ENCODE measurements around the gene TTC7B.

Gene TTC7B

DNA sequence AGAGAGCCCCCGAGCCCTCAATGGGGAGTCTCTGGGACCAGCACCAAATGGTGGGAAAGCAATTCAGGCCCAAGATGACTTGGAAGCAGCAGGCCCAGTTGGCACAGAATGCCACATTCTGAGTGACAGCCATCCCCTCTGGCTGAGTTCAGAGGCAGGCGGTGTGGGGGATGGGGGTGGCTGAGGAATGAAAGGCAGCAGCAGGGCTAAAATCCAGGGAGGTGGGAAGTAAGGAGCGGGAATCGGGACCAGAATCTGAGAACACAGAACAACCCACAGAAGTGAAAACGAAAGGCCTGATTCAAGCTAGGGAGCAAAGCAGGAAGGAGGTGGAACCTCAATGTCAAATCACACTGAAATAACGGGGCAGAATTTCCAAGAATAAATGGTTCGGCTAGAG lies 248.2 kb downstream of the TTC7B start:
- TF ChIP-seq, protein P1, sequence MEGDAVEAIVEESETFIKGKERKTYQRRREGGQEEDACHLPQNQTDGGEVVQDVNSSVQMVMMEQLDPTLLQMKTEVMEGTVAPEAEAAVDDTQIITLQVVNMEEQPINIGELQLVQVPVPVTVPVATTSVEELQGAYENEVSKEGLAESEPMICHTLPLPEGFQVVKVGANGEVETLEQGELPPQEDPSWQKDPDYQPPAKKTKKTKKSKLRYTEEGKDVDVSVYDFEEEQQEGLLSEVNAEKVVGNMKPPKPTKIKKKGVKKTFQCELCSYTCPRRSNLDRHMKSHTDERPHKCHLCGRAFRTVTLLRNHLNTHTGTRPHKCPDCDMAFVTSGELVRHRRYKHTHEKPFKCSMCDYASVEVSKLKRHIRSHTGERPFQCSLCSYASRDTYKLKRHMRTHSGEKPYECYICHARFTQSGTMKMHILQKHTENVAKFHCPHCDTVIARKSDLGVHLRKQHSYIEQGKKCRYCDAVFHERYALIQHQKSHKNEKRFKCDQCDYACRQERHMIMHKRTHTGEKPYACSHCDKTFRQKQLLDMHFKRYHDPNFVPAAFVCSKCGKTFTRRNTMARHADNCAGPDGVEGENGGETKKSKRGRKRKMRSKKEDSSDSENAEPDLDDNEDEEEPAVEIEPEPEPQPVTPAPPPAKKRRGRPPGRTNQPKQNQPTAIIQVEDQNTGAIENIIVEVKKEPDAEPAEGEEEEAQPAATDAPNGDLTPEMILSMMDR (IDR thresholded peaks at IDR 0.05): no peak

- TF ChIP-seq, protein P1 (IDR thresholded peaks at IDR 0.05): no peak
These were observed 249.0 kb downstream of the TTC7B start for GRCh38 chr14:90567191-90567590.

- TF ChIP-seq, protein P1 (IDR thresholded peaks at IDR 0.05): no peak
These were observed 249.7 kb downstream of the TTC7B start for GRCh38 chr14:90566481-90566880.

- TF ChIP-seq, protein P1 (IDR thresholded peaks at IDR 0.05): no peak
These were observed 251.7 kb downstream of the TTC7B start for GRCh38 chr14:90564496-90564895.

DNA sequence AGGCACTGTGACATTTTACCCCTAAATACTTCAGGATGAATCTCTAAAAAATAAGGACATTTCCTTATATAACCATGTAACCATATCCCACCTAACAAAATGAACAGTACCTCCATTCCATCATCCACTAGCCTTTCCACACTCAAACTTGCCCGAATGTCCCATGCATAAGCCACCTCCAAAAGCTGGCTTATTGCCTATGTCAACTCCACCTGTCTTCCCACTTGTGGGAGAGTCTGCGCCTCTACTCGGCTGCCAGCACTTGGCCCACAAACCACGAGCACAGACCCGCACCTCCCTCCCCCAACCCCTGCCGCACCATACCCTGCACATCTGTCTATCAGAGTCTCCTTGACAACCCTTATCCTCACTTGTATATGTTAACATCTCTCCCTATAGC lies 253.6 kb downstream of the TTC7B start:
- TF ChIP-seq, protein P1 (IDR thresholded peaks at IDR 0.05): no peak

DNA sequence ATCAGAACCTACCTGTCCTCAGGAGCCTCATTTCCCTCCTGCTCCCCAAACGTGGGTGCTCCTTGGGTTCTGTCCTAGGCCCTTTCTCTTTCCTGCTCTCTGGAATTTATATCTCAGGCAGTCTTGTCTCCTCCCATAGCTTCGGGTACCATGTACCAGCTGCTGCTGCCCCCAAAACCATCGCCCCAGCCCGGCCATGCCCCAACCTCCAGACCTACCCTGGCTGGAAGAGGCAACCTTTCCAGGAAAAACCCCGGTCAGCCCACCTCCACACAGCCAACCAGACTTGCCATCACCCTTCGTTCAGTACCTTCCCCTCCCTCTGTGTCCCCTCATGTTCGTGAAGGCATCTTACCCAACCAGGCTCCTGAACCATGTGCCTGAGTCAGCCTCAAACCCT lies 254.3 kb downstream of the TTC7B start:
- TF ChIP-seq, protein P1 (IDR thresholded peaks at IDR 0.05): no peak

DNA sequence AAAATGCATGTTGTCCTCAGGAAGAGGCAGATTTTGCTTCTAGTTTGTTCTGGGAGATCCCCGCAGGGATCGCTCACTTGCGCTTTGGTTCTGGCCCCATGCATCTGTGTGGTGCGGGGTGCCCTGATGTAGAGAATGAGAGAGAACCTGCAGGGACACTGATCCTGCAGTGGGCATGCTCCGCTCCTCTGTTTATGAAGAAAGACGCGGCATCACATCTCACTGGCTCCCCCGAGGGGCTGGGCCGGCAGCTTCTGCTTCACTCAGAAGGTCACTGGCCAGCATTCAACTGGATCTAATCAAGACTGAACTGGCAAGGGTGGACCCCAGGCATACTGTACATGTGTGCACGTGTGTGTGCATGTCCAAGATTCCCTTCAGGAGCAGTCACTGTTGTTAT lies 255.2 kb downstream of the TTC7B start:
- TF ChIP-seq, protein P1 (IDR thresholded peaks at IDR 0.05): no peak

GRCh38 chr14:90560558-90560957 lies 255.7 kb downstream of the TTC7B start:
- TF ChIP-seq, protein P1 (IDR thresholded peaks at IDR 0.05): no peak

All from LNCAP (cell line).